Liver (tissue), 9 donors: ENCODE measurements around the gene PCAT7. TPM values are rescaled to one million over a fixed set of nuclear protein-coding genes. Genes with fewer than 3 reads are reported as not detected.
"Not testable (repeated sequence)": the region's sequence is repeated elsewhere in the genome, so short reads cannot be mapped to it uniquely, and the experiment has no call there.

Experiments used
- DNase-seq: peaks from one replicate; pipeline ENCODE4 v3.0.0-alpha.2; 2017; ENCODE audit warnings: low spot score
- H3K27ac ChIP-seq, 2 donors: one replicate each; pipeline ENCODE4 v1.7.0; 2013; ENCODE audit warnings: inconsistent platforms in 2 of 2, low read length in 2 of 2, control low read depth in 1 of 2, low read depth in 1 of 2, mild to moderate bottlenecking in 1 of 2
- H3K27me3 ChIP-seq, 4 donors: one replicate each; pipeline versions ENCODE4 v1.6.1 to v1.7.0; 2013; ENCODE audit warnings: low read length in 3 of 4, inconsistent platforms in 1 of 4, mild to moderate bottlenecking in 1 of 4, moderate library complexity in 1 of 4; ENCODE audit not compliant: control insufficient read depth in 4 of 4, insufficient read depth in 4 of 4
- H3K36me3 ChIP-seq, 4 donors: one replicate each; pipeline versions ENCODE4 v1.6.1 to v1.7.0; 2013; ENCODE audit warnings: low read length in 3 of 4, mild to moderate bottlenecking in 3 of 4, low read depth in 1 of 4, moderate library complexity in 1 of 4; ENCODE audit not compliant: control insufficient read depth in 4 of 4, insufficient read depth in 3 of 4
- H3K4me1 ChIP-seq, 4 donors: one replicate each; pipeline versions ENCODE4 v1.6.1 to v1.7.0; 2013; ENCODE audit warnings: low read length in 3 of 4, mild to moderate bottlenecking in 3 of 4, moderate library complexity in 1 of 4; ENCODE audit not compliant: control insufficient read depth in 4 of 4, insufficient read depth in 4 of 4
- H3K4me3 ChIP-seq, 3 donors: one replicate each; pipeline versions ENCODE4 v1.6.1 to v1.7.0; 2013; ENCODE audit warnings: low read length in 3 of 3, control low read depth in 1 of 3, low read depth in 1 of 3, mild to moderate bottlenecking in 1 of 3
- H3K9ac ChIP-seq, 2 donors: one replicate each; pipeline ENCODE4 v1.7.0; 2013; ENCODE audit warnings: low read length in 2 of 2, mild to moderate bottlenecking in 2 of 2, moderate library complexity in 2 of 2, control low read depth in 1 of 2, low read depth in 1 of 2
- H3K9me3 ChIP-seq, 4 donors: one replicate each; pipeline versions ENCODE4 v1.6.1 to v1.7.0; 2013; ENCODE audit warnings: low read length in 3 of 4; ENCODE audit not compliant: control insufficient read depth in 4 of 4
- ATF3 ChIP-seq: IDR thresholded peaks from 2 replicates; pipeline ENCODE4 v1.6.1; 2016; ENCODE audit warnings: antibody characterized with exemption
- EGR1 ChIP-seq, 2 donors: IDR thresholded peaks; 2 replicates each; pipeline ENCODE4 v1.6.1; 2016 to 2018; ENCODE audit warnings: antibody characterized with exemption in 2 of 2, low read depth in 2 of 2
- FOXA1 ChIP-seq: IDR thresholded peaks from 2 replicates; pipeline ENCODE4 v1.6.1; 2016; ENCODE audit warnings: antibody characterized with exemption
- FOXA2 ChIP-seq: IDR thresholded peaks from 2 replicates; pipeline ENCODE4 v1.6.1; 2016; ENCODE audit warnings: antibody characterized with exemption
- GABPA ChIP-seq, 2 donors: IDR thresholded peaks in 1 of 2; conservative IDR thresholded peaks in 1 of 2; 2 replicates each; pipeline ENCODE4 v1.6.1; 2016; ENCODE audit warnings: antibody characterized with exemption in 2 of 2, mild to moderate bottlenecking in 1 of 2, moderate library complexity in 1 of 2
- HNF4G ChIP-seq: IDR thresholded peaks from 2 replicates; pipeline ENCODE4 v1.6.1; 2016; ENCODE audit warnings: antibody characterized with exemption
- JUND ChIP-seq, 2 donors: IDR thresholded peaks; 2 replicates each; pipeline ENCODE4 v1.6.1; 2016; ENCODE audit warnings: antibody characterized with exemption in 2 of 2
- MAX ChIP-seq: IDR thresholded peaks from 2 replicates; pipeline ENCODE4 v1.6.1; 2016; ENCODE audit warnings: antibody characterized with exemption
- NR2F2 ChIP-seq: IDR thresholded peaks from 2 replicates; pipeline ENCODE4 v1.6.1; 2016; ENCODE audit warnings: antibody characterized with exemption
- RAD21 ChIP-seq, 2 donors: IDR thresholded peaks; 2 replicates each; pipeline ENCODE4 v1.6.1; 2016; ENCODE audit warnings: antibody characterized with exemption in 2 of 2, mild to moderate bottlenecking in 2 of 2
- REST ChIP-seq: IDR thresholded peaks from 2 replicates; pipeline ENCODE4 v1.6.1; 2016; ENCODE audit warnings: antibody characterized with exemption, mild to moderate bottlenecking
- RXRA ChIP-seq, 2 donors: IDR thresholded peaks; 2 replicates each; pipeline ENCODE4 v1.6.1; 2017 to 2018; ENCODE audit warnings: antibody characterized with exemption in 2 of 2, mild to moderate bottlenecking in 1 of 2
- TAF1 ChIP-seq: conservative IDR thresholded peaks from 2 replicates; pipeline ENCODE4 v1.6.1; 2016; ENCODE audit warnings: antibody characterized with exemption, mild to moderate bottlenecking
- YY1 ChIP-seq: IDR thresholded peaks from 2 replicates; pipeline ENCODE4 v1.6.1; 2016; ENCODE audit warnings: antibody characterized with exemption, mild to moderate bottlenecking
- WGBS: extraction: QIAGEN DNeasy Blood & Tissue Kit; methylation state at CpG from one replicate; pipeline ENCODE4 v1.1.7; 2013; 5-methylcytosine and 5-hydroxymethylcytosine counted together
- polyA plus RNA-seq, 2 donors: library from polyadenylated mRNA; stranded (reverse) in 1 of 2; unstranded in 1 of 2; fragments of 200-250 nt in 1 of 2; fragments of >200 nt in 1 of 2; fragmentation: Nextera tagmentation in 1 of 2; extraction: Ambion mirVana in 1 of 2; gene quantifications; one replicate each; pipeline versions ENCODE4 v1.2.1 to v1.2.3, GENCODE V29; 2013 to 2015
- total RNA-seq, 2 donors: library from RNA; depleted of rRNA; stranded (reverse); fragments of >200 nt; gene quantifications; one replicate each; pipeline ENCODE4 v1.2.3, GENCODE V29; 2014
- TF ChIP-seq, protein P1 (sequence below): IDR thresholded peaks from 2 replicates; pipeline ENCODE4 v1.6.1; 2016; ENCODE audit warnings: antibody characterized with exemption
- TF ChIP-seq, protein P2 (sequence below): fragments of 150-350 bp; IDR thresholded peaks from 2 replicates; pipeline ENCODE4 v1.5.1; 2017; ENCODE audit warnings: improper control_type of control experiment, low read depth, low read length; ENCODE audit not compliant: missing input control
- donor health status: healthy.
- donor health status: healthy.
- donor health status: healthy.
- donor health status: healthy.
- donor health status: healthy.

The PCAT7 gene
- total and polyA plus RNA-seq, 4 donors, result 0.19 to 0.95 (median 0.69) TPM

- TF ChIP-seq REST (no peak), RAD21 (IDR thresholded peaks at IDR 0.05) (no peak), HNF4G (no peak), JUND (IDR thresholded peaks at IDR 0.05) (no peak), EGR1 (IDR thresholded peaks at IDR 0.05; ENCODE audit: low read depth in 2 of 2) (no peak), MAX (no peak)
Observed at GRCh38 chr9:94534901-94535300, 20.0 kb upstream of the PCAT7 start (continued).

DNA sequence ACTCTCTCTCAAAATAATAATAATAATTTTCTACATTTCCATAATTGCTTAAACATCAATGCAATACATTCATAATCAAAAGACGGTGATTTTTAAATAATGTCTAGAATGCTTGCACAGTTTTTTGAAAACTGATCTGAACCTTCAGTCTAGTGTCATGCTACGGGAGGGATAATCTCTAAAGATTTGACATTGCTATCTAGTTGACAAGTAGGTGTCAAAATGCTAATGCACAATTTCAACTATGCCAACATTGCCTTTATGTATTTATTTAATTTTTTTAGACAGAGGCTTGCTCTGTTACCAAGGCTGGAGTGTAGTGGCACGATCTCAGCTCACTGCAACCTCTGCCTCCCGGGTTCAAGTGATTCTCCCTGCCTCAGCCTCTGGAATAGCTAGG lies 16.0 kb upstream of the PCAT7 start:
- H3K27me3 ChIP-seq, result no peaks in the 10 kb centered on the region
- no peak for TF ChIP-seq EGR1 (IDR thresholded peaks at IDR 0.05; ENCODE audit: low read depth in 2 of 2)
- TF ChIP-seq RAD21 (IDR thresholded peaks at IDR 0.05), result no peak
- TF ChIP-seq JUND (IDR thresholded peaks at IDR 0.05), result no peak
- TF ChIP-seq, protein P1, sequence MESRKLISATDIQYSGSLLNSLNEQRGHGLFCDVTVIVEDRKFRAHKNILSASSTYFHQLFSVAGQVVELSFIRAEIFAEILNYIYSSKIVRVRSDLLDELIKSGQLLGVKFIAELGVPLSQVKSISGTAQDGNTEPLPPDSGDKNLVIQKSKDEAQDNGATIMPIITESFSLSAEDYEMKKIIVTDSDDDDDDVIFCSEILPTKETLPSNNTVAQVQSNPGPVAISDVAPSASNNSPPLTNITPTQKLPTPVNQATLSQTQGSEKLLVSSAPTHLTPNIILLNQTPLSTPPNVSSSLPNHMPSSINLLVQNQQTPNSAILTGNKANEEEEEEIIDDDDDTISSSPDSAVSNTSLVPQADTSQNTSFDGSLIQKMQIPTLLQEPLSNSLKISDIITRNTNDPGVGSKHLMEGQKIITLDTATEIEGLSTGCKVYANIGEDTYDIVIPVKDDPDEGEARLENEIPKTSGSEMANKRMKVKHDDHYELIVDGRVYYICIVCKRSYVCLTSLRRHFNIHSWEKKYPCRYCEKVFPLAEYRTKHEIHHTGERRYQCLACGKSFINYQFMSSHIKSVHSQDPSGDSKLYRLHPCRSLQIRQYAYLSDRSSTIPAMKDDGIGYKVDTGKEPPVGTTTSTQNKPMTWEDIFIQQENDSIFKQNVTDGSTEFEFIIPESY, result no peak
- TF ChIP-seq HNF4G, result no peak
- no peak for DNase-seq
- no peaks in the 10 kb centered on the region for H3K36me3 ChIP-seq
- no peak overlapping the region for H3K4me3 ChIP-seq
- peaks cover 0 to 4% (median 2%) of the 10 kb centered on the region in 4 donors for H3K4me1 ChIP-seq
- H3K27ac ChIP-seq, result no peak overlapping the region
- H3K9ac ChIP-seq, result no peak overlapping the region
- 96% methylated on average over 4 of the region's 4 CpGs for WGBS
- no peaks in the 10 kb centered on the region for H3K9me3 ChIP-seq

DNA sequence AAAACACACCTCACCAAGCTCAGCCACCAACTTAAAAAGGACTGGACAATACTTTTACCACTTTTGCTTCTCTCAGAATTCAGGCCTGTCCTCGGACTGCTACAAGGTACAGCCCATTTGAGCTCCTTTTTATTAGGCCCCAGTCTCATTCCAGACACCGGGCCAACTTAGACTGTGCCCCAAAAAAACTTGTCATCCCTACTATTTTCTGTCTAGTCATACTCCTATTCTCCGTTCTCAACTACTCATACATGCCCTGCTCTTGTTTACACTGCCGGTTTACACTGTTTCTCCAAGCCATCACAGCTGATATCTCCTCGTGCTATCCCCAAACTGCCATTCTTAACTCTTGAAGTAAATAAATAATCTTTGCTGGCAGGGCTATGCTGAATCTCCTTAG lies 10.5 kb upstream of the PCAT7 start:
- not testable (repeated sequence) for H3K4me1 ChIP-seq, H3K36me3 ChIP-seq, H3K9ac ChIP-seq, H3K4me3 ChIP-seq, H3K27me3 ChIP-seq, DNase-seq, H3K27ac ChIP-seq, H3K9me3 ChIP-seq
- 79% methylated on average over 3 of the region's 5 CpGs for WGBS

- no peak overlapping the region for H3K27ac ChIP-seq
- no peak overlapping the region for H3K4me3 ChIP-seq
- DNase-seq, result no peak
- peaks cover 0 to 1% (median 0%) of the 10 kb centered on the region in 4 donors for H3K36me3 ChIP-seq
- H3K9me3 ChIP-seq, result no peaks in the 10 kb centered on the region
- no peak overlapping the region for H3K9ac ChIP-seq
- peaks cover 0 to 1% (median 0%) of the 10 kb centered on the region in 4 donors for H3K4me1 ChIP-seq
- no peaks in the 10 kb centered on the region for H3K27me3 ChIP-seq
- WGBS, result 78% methylated on average over 1 of the region's 1 CpG
- TF ChIP-seq, protein P2, sequence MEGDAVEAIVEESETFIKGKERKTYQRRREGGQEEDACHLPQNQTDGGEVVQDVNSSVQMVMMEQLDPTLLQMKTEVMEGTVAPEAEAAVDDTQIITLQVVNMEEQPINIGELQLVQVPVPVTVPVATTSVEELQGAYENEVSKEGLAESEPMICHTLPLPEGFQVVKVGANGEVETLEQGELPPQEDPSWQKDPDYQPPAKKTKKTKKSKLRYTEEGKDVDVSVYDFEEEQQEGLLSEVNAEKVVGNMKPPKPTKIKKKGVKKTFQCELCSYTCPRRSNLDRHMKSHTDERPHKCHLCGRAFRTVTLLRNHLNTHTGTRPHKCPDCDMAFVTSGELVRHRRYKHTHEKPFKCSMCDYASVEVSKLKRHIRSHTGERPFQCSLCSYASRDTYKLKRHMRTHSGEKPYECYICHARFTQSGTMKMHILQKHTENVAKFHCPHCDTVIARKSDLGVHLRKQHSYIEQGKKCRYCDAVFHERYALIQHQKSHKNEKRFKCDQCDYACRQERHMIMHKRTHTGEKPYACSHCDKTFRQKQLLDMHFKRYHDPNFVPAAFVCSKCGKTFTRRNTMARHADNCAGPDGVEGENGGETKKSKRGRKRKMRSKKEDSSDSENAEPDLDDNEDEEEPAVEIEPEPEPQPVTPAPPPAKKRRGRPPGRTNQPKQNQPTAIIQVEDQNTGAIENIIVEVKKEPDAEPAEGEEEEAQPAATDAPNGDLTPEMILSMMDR, result no peak
- TF ChIP-seq RAD21 (IDR thresholded peaks at IDR 0.05) (no peak), HNF4G (no peak), FOXA2 (no peak), ATF3 (no peak), MAX (no peak), GABPA (IDR thresholded peaks at IDR 0.05 in 1 of 2, conservative IDR thresholded peaks at IDR 0.05 in 1 of 2) (no peak), FOXA1 (no peak), EGR1 (IDR thresholded peaks at IDR 0.05; ENCODE audit: low read depth in 2 of 2) (no peak), TAF1 (no peak), YY1 (no peak), NR2F2 (no peak), RXRA (IDR thresholded peaks at IDR 0.05) (no peak)
- TF ChIP-seq, protein P1, result no peak
Observed at GRCh38 chr9:94545940-94546339, 8.9 kb upstream of the PCAT7 start.
